HL-60/S4 treated with retinoic acid at 250 ng/mL for 4 days and 3 days (cell line): ENCODE results near the gene FOXN3.

ENCODE experiments used
- in situ Hi-C: fragments of 300-500 bp; cut with MboI; formaldehyde crosslinking; loops from 2 replicates; pipeline ENCODE4 v1.7.0; 2022; ENCODE audit warnings: low sequenced_read_pairs

The FOXN3 gene

DNA sequence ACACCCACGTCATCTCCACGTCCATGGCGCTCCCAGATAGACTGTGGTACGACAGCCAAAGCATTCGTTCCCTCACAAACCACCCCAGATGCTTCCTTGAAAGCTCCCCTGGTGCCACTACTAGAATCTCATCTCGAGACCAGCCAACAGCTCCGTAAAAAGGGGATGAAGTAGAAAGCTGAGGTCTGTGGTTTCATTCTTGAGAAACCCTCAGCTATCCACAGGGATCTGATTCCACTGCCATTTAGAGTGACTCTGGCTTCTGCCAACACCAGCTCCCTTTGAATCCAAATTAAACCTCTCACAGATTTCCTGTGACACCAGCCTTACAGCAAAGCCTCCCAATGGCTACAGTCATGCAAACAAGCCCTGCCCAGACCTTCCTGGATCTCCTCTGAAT, 18.5 kb upstream of the FOXN3 start:
- in situ Hi-C loops = no loop called here

DNA sequence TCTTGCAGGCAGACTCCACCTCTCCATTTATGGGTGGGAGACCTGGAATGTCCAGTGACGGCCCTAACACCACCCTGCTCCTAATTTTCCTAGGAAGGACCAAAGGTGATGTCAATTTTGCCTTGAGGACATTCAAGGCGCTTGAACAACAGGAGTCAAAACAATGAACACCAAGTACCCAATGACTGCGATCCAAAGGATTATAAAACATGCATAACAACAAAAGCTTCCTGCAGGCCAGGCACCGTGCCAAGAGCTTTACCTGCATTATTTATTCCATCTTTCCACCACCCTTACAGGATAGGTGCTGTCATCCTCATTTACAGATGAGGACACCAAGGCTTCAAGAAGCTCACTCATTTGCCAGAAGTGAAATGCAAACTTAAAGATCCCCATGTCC, 15.2 kb upstream of the FOXN3 start:
- in situ Hi-C loops = no loop called here

DNA sequence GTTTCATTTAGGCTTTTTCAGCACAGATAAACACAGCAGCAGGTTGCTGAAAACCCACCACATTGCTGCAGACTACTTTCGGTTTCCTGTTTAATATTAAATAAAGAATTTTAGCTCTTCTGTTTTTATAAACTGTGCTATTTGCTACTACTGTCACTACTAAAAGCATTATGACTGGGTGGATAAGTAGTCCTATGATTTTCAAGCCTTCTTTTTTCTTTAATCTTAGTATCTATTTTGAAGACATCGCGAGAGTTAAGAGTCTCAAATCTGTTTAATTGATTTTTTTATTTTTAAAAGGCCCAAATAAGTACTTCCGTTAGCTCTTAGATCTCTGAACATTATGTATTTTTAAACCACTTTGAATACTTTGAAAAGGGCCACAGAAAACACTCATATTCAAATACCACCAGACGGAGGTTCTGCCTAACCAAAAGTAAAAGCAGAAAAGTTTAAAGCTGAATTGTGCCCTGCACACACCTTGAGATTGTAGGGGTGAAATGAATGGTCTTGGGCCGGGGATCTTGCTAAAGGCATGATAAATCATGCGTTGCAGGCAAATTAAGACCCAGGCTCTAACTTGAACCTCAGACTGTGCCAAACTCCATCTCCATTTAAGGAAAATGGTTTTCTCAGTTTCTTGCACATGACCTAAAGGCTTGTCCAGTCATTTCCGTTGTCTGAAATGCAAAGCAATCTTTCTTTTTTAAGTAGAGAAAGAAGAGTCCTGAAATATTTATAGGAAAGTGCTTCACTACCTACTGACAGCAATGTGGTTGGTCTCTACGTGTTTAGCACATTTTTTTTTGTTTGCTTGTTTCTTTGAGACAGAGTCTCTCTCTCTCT, 13.6 kb upstream of the FOXN3 start:
- in situ Hi-C loops = no loop called here

DNA sequence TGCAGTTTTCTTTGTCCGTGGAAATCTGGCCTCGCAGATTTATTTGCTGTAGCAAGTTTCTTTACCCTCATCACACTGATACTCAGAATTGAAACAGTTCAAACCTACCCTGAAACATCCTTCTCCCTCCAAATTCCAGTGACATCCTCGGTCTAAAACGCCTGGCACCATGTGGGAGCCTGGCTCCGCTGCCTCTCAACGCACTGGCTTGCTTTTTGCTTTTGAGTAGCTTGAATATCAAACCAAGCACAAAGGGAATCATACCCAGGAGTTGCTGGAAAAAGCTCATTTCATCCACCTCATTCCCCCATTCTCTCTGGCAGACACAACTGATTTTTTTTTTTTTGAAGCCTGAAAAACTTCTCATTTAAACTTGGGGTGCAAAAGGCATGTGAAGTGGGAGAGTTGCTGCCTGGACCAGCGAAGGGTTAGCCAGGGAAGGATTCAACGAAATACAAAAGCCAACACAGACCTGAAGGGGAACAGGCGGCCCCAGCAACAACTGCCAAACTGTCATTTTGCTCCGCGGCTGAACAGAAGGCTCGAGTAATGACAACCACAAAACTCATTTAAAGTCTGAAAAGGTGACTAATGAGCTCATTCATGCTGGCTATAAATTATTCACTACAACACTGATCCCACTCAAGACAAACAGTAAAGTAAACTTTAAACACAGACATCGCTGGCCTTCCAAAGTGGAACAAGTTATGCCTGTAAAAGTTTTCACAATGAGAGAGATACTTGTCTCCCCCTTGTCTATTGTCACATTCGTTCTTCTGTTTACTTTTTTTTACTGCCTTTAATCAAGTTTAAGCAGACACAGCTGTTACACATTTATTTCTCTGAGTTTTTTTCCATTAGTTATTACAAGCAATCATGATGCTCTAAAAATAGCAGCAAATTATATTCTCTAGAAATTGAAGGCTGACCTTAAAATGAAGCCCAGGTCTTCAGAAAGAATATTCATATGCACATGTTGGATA, 12.5 kb upstream of the FOXN3 start:
- in situ Hi-C loops = no loop called here

DNA sequence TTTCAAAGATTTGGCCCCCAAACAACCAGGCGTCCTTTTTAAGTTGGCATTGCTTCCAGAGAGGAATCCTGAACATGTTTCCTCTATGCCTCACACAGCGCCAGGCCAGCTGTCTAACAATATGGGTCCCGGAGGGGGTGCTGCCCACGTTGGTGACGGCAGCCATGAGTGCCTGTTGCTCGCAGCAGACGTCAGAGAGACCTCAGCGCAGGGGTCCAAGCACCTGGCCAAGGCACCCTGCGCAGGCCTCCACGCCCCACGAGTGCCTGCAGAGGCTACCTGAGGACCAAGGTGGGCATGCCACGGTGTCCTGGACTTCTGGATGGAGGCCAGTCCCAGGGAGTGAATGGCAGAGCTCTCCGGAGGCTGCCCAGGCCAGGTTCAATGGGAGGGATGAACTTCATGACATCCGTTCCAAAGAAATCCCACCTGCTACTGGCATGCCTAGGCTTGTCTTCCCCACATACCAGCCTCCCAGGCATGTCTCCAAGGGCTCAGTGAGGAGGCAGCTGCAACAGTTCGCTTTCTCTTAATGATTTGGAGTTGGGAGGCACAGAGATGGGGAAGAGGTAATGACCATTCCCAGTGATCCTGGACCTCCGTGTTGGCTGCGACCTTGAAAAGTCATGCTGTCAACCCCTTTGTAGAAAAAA, 11.6 kb upstream of the FOXN3 start:
- in situ Hi-C loops = no loop called here

DNA sequence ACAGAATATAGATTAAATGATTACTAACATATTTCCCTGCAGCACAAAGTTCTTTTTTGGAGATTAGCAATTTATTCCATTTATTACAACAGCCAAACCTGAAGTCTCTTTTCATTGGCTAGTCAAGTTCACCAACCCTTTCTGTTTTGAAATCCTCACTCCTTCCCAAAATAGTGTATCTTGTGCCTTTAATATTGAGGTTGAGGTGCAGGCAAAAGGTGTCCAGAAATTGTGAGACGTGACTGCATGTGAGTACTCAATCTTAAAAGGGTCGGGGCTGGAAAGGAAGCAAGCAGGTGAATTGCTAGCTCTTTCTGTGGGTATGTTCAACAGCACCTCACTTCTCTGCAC, 11.1 kb upstream of the FOXN3 start:
- in situ Hi-C loops = no loop called here

DNA sequence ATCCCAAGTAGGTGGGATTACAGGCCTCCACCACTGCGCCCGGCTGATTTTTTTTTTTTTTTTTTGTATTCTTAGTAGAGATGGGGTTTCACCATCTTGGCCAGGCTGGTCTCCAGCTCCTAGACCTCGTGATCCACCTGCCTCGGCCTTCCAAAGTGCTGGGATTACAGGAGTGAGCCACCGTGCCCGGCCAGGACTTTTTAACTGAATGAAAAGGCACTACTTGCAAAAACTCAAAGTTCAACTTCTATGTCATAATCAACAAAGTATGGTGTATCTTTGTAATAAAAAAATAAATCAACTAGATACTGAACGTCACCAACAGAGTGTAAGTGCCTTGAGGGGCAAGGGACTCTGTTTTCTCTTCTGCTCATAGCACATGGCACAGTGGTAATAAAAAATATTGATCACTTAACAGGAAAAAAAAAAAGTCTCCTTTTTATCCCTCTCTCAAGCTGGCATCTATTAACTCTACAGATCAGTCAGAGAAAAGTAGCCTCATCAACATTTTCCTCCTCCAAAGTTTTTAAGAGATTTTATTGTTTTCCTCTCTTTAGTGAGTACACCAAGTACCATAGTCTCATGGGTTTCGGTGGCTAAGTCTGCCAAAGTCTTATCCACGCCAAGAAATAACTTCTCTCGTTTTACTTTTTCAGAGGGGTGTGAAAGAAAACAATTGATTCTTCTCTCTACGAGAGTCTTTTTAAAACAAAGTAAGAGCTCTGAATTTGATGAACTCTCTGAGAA, 10.6 kb upstream of the FOXN3 start:
- in situ Hi-C loops = no loop called here

DNA sequence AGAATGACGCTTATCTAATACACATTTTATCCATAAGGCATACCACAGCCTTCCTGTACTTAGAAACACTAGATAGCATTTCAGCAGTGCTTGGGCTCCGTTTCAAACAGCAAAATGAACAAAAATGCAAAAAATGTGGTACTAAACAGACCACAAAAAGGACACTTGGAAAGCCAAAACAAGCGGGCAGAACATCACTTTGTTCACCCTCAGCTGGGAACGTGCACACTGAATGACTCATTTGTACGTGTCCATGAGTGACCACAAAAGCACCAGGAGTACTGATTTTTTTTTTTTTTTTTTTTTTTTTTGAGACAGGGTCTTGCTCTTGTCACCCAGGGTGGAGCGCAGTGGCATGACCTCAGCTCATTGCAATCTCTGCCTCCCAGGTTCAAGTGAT, 8.9 kb upstream of the FOXN3 start:
- in situ Hi-C loops = no loop called here

DNA sequence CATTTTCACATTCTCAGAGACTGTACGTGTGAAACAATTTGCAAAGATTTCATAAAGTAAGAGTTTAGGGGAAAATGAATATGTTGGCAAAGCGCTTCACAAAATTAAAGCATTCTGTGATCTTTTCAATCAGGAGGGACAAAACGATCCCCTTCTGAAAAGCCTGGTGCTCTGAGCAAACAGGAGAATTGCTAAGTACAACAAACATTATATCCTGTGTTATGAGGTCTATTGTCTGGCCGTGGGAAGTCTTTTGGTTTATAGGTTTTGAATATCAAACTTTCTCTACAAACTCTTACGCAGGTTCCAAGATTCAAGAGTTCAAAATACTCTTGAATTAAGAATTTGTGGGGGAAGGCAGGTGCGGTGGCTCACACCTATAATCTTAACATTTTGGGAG, 7.2 kb upstream of the FOXN3 start:
- in situ Hi-C loops = loop anchor here (25.0 kb wide), 1 partner anchor 488 kb away; no protein-coding TSS in a partner anchor

DNA sequence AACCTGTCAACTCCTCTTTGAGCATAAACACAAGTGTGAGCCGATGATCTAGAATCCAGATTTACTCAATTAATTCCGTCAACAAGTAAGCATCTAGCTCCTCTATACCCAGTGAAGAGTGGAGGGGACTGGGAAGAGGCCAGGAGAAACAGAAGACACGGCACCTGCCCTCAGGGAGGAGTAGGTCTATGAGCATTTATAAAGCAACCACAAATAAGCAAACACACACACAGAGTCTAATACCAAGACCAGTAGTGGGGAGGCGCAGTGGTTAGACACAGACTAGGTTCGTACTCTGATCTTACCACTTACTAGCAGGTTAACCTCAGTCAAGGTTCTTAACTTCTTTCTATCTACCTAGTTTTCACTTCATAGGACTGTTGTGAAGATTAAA, 5.9 kb upstream of the FOXN3 start:
- in situ Hi-C loops = loop anchor here (25.0 kb wide), 1 partner anchor 489 kb away; no protein-coding TSS in a partner anchor

DNA sequence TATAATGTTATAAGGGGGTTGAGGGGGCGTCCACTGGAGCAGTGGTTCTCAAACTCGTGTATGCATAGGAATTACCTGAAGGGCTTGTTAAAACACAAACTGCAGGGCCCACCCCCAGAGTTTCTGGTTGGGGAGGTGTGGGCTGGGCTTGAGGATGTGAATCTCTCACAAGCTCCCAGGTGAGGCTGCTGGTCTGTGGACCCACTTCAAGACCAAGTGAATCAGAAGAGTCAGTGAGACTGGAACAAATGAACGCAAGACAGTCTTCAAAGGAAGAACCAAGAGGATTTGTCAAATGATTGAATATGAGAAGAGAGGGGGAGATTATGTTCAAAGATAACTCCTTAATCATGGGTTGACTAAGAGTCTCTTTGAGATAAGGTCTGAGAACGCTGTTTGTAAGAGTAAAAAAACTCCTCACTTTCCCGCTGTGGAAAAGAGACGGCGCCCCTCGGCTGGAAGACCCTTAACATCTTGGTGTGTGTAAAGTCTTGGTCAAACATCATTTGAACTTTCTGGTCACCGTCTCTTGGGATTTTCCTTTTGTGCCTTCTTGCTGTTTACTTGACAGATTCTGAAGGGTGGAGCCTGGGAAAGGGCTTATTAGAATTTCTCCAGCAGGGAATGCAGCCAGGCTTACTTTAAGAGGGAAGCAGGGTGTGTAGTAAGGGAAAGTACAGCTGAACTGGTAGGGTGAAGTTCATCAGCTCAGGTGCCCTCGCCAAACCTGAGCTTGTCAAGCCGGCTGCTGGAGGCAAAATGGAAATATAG, 5.3 kb upstream of the FOXN3 start:
- in situ Hi-C loops = loop anchor here (25.0 kb wide), 1 partner anchor 490 kb away; no protein-coding TSS in a partner anchor

DNA sequence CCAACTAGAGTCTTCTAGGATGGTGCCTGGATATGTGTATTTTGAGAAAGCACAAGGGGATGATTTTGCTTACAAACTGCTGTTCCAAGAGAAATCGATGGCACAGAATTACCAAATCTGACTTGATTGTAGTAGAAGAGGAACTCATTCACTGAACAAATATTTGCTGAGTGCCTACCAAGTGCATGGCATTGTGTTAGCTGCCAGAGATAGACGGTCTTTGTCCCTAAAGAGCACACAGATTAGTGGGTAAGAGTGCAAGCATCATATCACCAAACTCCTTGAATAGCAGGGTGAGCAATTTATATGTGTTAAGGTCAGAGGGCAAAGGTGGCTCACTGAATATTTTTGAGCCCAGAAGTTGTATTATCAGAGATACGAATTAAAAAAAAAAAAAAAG, 3.5 kb upstream of the FOXN3 start:
- in situ Hi-C loops = loop anchor here (25.0 kb wide), 1 partner anchor 492 kb away; no protein-coding TSS in a partner anchor

DNA sequence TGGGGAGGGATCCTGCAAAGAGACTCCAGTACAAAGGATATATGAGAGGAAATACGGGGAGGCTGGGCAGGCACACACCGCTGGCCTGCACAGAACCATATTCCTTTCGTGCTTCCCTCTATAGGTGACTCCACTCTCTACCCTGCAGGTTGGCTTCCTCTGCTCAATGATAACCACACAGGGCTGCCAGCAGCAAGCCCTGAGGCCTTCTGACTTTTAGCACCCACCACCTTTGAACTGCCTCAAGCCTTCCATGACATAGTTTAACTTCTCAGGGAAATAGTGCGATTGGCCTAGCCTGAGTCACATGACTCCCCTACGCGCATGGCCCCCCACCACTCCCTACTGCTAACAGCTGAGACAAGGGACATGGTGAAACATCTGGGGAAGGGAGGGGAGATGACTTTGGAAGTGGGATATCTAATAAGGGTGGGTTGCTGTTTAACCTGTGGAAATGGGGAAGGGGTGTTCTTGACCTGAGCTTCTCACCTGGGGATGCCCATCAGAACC, 3.0 kb upstream of the FOXN3 start:
- in situ Hi-C loops = loop anchor here (25.0 kb wide), 1 partner anchor 492 kb away; no protein-coding TSS in a partner anchor

DNA sequence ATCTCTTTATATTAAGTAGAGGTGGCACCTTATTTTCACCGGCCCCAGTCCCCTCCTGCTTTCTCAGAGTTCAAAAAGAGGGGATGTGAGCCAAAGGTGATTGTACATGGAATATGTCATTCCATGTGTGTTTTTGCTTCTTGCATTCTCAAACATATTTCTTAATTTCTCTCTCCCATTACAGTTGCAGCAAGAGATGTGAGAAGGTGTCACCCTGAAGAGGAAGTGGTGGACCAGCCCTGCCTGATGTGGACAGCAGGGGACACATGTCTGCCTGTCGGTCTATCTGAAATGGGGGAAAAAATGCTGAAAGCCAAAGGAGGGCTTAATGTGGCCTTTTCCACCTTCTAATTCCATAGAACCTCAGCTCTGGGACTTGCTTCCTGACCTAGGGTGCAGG, 1.9 kb upstream of the FOXN3 start:
- in situ Hi-C loops = loop anchor here (25.0 kb wide), 1 partner anchor 493 kb away; no protein-coding TSS in a partner anchor

DNA sequence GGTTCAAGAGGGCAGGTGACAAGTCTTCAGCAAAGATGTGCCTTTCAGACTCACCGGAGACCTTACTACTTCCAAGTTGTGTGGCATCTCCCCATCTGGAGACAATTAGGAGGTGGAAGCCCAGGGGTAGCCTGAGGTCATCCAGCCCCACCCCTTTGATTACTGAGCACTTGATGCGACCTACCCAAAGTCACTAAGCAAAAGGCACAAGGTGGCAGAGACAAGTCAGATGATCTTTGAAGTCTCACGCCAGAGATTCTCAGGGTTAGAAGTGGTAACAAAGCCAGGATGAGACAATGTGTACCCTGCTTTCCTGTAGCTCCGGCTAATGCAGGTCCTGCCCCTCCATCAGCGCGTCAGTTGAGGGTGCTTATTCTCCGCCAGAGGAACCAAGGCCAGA, 1.4 kb upstream of the FOXN3 start:
- in situ Hi-C loops = loop anchor here (25.0 kb wide), 1 partner anchor 494 kb away; no protein-coding TSS in a partner anchor

DNA sequence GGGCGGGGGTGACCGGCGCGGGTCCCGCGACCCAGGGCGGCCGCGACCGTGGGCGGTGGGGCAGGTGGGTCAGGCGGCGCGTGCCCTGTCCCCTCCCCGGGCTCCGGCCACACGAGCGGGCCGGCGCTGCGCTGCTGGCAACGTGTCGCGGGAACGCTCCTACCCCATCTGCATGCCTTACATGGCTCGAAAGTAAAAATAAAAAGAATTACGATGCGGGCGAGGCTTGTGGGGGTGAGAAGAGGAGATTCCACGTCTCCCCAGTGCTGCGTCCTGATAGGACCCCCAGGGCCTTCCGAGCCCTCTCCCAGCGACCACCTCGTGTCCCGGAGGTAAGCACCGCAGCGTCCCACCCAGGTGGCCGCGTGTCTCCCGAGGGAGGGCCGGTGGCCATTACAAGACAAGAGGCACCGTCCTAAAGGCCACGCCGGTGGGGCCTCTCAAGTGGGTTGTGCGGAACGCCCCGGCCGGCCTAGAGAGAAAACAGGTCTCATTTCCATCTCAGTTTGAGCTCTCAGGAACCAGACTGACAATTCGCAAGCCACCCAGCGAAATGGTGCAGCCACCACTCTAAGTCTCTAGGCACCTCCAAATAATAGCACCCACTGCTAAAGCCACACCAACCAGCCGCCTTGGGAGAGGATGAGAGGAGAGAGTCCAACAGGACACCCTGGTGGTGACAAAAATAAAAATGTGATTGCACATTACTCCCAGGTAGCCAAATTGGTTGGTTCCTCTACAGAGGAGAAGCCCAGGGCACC, 612 bp upstream of the FOXN3 start:
- in situ Hi-C loops = loop anchor here (25.0 kb wide), 1 partner anchor 495 kb away; no protein-coding TSS in a partner anchor

DNA sequence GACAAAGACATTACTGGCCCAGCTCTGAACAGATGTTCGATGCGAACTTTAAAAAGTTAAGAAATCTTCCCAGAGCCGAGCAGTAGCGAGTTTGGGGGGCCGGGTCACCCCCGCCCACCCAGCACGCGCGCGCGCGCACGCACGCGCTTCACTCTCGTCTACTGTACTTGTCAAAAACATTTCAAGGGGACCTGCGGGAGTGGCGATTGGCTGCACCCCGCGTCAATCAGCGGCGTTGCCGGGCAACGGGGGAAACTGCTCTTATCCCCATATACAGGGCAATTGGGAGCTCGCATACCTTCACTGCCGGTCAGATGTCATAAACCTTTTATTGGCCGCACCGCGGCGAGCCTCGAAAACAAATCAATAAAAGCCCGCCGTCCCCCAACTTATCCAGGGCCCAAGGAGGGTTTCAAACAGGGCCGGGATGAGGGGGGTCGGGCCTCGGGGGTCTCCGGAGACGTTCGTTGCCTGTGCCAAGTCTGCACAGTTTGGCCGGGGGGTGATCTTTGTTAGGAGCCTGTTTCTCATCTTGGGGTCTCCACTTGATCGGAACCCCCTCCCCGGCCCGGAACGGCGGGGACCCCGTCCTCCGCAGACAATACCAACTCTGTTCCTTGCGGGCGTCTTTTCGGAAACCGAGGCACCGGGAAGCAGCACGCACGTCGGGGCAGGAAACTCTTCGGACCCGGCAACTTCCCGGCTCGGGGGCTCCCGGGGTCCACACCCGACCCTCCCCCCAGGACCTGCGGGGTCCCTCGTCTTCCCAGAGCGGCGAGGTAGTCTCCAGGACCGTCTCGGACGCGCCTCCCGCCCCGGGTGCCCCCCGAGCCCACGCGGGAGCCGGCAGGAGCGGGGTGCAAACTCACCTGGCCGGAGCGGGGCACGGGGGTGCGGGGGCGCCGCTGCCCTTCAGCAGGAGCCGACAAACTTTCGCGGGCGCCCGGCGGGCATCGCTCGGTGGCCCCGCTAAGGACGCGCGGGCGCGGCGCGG, 734 bp downstream of the FOXN3 start:
- in situ Hi-C loops = loop anchor here (25.0 kb wide), 1 partner anchor 496 kb away; no protein-coding TSS in a partner anchor
